SH-SY5Y (cell line): Measurements from ENCODE around the gene CNTN5.

Experiments
- GATA2 ChIP-seq: IDR thresholded peaks from 2 replicates; pipeline ENCODE4 v1.6.1; 2011; ENCODE audit warnings: mild to moderate bottlenecking, low read depth, low read length
- GATA3 ChIP-seq: IDR thresholded peaks from 2 replicates; pipeline ENCODE4 v1.6.1; 2011; ENCODE audit warnings: low read depth, mild to moderate bottlenecking, low read length, moderate library complexity

- TF ChIP-seq GATA2 = no peak
- no peak for TF ChIP-seq GATA3
These were observed 873.1 kb downstream of the CNTN5 start for GRCh38 chr11:99893811-99894210.
